Mucosa of stomach (tissue), 1 donor: ENCODE data around the gene TNFRSF11A.

Experiments used
- H3K27me3 ChIP-seq: one replicate; pipeline ENCODE4 v1.7.0; 2013; ENCODE audit warnings: mild to moderate bottlenecking, low read length; ENCODE audit not compliant: control insufficient read depth, insufficient read depth
- H3K36me3 ChIP-seq: one replicate; pipeline ENCODE4 v1.7.0; 2013; ENCODE audit warnings: low read length; ENCODE audit not compliant: control insufficient read depth, insufficient read depth
- H3K4me1 ChIP-seq: one replicate; pipeline ENCODE4 v1.7.0; 2013; ENCODE audit warnings: mild to moderate bottlenecking, low read length; ENCODE audit not compliant: control insufficient read depth, insufficient read depth
- H3K4me3 ChIP-seq: one replicate; pipeline ENCODE4 v1.7.0; 2013; ENCODE audit warnings: low read length
- H3K9ac ChIP-seq: one replicate; pipeline ENCODE4 v1.7.0; 2013; ENCODE audit warnings: mild to moderate bottlenecking, low read length, moderate library complexity
- H3K9me3 ChIP-seq: one replicate; pipeline ENCODE4 v1.7.0; 2013; ENCODE audit warnings: mild to moderate bottlenecking, low read length, moderate library complexity; ENCODE audit not compliant: control insufficient read depth
- donor health status: Pancreatic carcinoma.

The TNFRSF11A gene

GRCh38 chr18:62438402-62438801 is 113.3 kb downstream of the TNFRSF11A start:
- no peaks in the 10 kb centered on the region for H3K9me3 ChIP-seq
- no peak overlapping the region for H3K4me3 ChIP-seq
- no peak overlapping the region for H3K9ac ChIP-seq
- peaks cover 19% of the 10 kb centered on the region for H3K4me1 ChIP-seq
- H3K36me3 ChIP-seq: no peaks in the 10 kb centered on the region
- H3K27me3 ChIP-seq: no peaks in the 10 kb centered on the region

- Histone ChIP-seq H3K4me1 (peaks cover 19% of the 10 kb centered on the region), H3K4me3 (no peak overlapping the region), H3K27me3 (no peaks in the 10 kb centered on the region), H3K36me3 (no peaks in the 10 kb centered on the region), H3K9ac (no peak overlapping the region), H3K9me3 (no peaks in the 10 kb centered on the region)
Observed at GRCh38 chr18:62438866-62439265, 113.8 kb downstream of the TNFRSF11A start.
